ENCODE results near the gene ITPRID2. TPM values are rescaled to one million over a fixed set of nuclear protein-coding genes. Genes with fewer than 3 reads are reported as not detected.
A peak's percentile ranks its signal among the peaks of the same experiment; 100 is the strongest.
"Not testable (repeated sequence)": the region's sequence is repeated elsewhere in the genome, so short reads cannot be mapped to it uniquely, and the experiment has no call there.

Gene ITPRID2
- total RNA-seq, 1 donor from 2014 or later = 122 TPM

DNA sequence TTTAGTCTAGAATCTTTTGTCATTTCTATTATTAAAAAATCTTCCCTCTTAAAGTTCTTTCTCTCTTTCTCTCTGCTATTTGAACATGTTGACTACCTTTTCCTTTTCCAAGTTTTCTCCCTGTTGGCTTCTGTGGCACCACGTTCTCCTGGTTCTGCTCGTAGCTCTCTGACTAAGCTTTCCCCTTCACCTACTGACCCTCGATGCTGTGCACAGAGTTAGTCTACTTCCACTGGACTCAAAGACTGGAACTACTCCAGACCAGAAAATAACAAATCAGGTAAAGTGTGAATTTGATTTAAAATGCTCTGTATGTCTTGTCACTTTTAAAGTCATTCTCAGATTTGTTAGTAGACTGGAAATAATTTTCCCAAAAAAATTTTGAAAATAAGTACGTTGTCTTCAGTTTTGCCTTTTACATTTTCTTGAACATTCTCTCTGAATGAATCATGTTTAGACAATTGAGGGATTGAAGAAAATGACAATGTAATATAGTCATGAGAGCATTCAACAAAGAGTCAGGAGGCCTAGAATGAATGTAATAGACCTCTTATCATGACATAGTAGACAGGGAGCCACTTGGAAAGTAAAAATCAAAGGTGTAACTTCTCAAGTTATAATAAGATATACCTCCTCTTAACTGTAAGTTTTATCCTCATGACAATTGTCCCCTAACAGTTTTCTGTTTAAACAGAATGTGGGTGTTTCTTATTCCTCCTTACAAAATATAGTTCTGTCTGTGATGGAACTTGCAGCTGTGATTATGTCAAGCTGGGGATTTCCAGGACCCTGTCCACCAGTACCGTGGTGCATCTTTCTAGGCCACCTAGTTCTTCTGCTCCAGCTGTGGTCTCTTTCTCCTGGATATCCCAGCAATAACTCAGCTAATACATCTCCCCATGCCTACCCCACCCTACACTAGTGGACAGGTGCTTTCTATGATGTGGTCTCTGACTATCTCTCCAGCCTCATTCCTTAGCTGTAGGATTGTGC, 25.5 kb downstream of the ITPRID2 start:
- DNase-seq = no peak

GRCh38 chr2:181918188-181918587, 26.7 kb downstream of the ITPRID2 start:
- no peak for DNase-seq

DNA sequence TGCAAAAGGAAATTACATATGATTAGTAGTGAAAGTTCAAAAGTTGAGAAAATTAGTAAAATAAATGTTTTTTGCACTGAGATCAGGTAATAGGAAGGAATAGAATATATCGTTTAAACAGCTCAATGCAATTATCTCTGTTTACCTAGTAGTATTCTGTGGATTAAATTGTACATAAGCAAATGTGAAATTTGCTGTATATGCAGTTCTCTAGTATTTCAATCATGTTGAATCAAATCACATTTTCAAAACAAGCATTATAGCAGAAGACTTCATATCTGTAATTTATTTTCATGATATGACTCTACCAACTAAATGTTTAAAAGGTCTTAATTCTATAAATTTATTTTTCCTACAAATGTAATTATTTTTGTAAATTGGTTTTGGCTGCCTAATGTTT, 31.6 kb downstream of the ITPRID2 start:
- DNase-seq = no peak

DNA sequence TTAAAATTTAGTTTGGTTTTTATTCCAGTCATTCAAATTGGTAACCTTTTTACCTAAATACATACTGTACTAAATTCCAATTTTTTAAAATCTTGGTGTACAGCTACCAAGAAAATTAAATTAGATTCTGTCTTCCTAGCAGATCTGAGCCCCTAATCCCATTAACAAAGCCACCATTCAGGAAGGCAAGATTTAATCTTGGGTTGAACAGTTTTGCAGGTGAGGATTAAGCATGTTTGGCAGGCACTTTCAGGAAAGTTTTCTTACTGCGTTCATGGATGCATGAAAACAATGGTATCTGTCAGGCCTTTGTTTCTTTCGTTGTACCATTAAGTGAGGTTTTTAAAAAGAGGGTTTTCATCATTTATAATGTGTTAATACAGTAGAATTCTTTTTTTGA, 32.8 kb downstream of the ITPRID2 start:
- no peak for DNase-seq

DNA sequence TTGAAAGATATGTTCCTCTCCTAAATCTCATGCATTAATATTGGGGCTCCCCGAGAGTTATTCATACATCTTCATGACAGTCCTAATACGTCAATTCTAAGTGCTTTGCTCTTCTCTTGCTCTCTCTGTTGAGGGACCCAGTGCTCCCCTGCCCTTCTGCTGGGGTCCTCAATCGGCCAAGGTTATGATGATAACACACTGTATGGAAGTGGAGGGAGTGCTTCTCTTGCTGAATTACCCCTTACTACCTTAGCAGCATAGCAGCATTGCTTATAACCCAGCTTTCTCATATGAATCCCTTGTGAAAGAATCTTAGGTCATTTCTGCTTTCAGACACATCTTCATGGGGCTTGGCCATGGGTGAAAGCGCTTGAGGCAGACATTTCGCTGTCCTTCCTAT, 43.2 kb downstream of the ITPRID2 start:
- no peak for DNase-seq

GRCh38 chr2:181937473-181937872, 45.9 kb downstream of the ITPRID2 start:
- no peak for DNase-seq

- DNase-seq = no peak
These were observed 52.0 kb downstream of the ITPRID2 start for GRCh38 chr2:181943411-181944124.

- DNase-seq = no peak
These were observed 52.8 kb downstream of the ITPRID2 start for GRCh38 chr2:181944164-181944913.

DNA sequence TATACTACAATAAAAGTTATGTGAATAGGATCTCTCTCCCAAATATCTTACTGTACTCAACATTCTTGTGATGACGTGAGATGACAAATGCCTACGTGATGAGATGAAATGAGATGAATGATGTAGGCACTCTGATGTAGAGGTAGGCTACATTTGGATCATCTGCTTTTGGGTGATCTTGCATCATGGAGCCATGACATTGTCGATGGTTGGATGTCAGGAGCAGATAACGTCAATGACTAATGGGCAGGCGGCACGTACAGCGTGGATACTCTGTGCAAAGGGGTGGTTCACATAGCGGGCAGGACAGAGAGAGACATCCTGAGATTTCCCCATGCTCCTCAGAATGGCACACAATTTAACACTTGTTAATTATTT, 53.4 kb downstream of the ITPRID2 start:
- DNase-seq = no peak

DNA sequence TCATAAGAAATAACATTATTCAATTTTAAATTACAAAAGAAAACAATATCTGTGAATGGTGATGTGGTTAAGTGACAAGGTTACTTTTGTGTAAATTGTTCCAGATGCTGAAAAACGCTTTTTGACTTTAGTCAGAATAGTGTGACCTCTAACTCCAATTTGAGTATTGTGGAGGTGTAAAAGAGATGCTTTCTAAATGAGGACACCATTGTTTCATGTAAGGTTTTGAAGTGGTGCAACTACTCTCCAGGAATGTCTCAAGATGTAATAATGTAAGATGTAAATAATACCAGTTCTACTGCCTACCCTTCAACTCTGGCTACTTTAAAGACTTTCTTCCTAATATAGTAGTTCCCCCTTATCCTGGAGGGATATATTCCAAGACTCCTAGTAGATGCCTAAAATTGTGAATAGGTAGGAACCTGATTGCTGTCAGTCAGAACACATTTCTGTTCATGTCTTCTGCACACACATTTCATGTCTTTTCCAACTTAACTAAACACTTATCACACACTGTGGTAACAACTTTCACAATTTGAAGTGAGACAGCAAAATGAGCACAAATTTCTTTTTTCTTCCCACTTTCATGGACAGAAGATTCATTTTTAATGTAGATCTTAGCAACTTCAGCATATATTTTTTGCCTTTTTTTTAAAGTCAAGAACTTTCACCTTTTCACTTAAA, 55.1 kb downstream of the ITPRID2 start:
- DNase-seq = no peak

DNA sequence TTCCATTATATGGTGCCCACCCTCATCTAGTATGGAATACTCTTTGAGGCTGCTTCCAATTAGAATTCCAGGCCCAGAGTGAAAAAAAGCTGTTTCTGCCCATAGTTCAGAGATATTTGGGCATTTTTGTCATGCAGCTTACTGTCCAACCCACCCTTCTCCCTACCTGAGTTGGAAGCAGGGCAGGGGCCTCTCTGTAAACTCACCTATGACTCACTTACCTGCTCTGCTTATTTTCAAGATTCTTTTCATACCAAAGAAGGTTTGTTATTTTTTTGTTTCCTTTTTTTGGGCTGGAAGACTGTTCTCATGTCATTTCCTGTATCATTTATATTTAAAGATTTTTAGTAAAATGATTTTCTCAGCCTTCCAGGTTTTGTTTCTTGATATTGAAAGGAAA, 55.7 kb downstream of the ITPRID2 start:
- no peak for DNase-seq

GRCh38 chr2:181948227-181948626, 56.7 kb downstream of the ITPRID2 start:
- no peak for DNase-seq

DNA sequence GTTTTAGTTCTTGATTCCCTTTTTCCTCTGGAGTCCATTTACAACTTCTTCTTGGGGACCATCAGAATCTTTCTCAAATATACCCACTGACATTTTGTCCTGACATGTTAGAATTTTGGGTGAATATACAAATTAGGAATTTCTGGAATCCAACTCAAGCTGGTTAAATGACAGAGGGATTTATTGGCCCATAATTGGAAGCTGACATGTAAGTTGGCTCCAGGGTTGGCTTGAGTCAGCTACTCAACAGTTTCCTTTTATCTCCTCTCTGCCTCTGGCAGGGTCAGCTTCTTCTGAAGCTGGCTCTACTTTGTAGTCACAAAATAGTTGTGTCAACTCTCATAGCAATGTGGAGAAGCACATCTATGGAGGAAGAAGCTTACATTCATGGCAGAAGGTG, 57.5 kb downstream of the ITPRID2 start:
- no peak for DNase-seq

- no peak for DNase-seq
These were observed 61.1 kb downstream of the ITPRID2 start for GRCh38 chr2:181952404-181953226.

DNA sequence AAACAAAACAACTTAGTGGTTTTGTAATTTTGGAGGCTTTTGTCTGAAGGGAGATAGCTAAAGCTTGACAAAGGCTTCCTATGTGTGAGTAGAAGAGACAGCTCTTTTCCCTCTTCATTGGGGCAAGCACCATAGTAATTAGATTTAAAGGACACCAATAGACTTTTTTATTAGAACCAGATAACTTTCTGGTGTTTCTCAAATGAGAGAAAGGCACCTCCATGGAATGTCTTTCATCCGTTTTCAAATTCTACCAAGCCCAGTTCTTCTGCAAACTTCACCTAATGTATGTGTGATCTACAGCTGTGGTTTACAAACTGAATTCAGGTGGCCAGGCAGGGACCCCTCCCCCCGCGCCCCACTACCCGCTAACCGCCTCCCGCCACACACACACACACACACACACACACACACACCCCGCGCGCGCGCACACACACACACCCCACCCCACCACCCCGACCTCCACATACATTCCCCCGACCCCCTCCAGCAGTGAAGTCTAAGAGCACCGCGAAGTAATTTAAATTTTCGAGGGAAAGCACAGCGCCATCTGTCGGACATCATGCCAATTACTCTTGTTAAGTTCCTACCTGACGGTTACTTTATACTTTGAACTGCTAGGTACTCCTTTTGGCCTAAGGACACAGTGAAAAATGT, 62.5 kb downstream of the ITPRID2 start:
- peak; percentile 49 for DNase-seq

DNA sequence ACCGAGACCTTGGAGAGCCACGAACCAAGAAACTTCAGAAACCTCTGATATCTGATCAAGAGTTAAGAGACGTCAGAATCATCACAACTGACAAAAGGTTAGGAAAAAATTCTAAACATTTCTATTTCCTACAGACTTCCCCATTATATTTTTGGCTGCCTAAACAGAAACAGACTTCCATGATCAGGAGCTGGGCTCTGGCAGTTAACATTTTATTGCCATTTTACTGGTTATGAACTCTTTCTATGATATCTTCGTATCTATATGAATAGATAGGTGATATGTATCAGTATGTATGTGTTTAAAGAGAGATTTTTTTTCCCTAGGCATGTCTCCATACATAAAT, 63.0 kb downstream of the ITPRID2 start:
- no peak for DNase-seq

- no peak for DNase-seq
These were observed 63.5 kb downstream of the ITPRID2 start for GRCh38 chr2:181955010-181955409.

GRCh38 chr2:181955866-181956265, 64.3 kb downstream of the ITPRID2 start:
- not testable (repeated sequence) for DNase-seq

DNA sequence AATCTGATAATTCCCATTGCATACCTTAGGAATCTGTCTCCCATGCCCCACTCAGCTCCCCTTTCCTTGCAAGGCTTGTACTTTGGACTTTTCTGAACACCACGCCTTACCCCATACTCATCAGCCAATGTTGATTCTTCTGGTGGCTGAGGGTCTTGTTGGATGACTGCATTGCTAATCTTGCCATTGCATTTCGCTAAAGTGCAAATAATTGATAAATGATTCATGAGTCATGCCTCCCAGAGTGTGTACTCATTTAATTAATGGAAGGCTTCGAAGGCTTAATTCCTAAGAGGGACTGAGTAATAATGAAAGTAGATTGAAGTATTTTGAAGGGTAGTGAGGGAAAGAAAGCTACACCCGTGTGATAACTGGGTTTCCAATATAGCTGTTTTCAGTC, 66.1 kb downstream of the ITPRID2 start:
- DNase-seq = no peak

- DNase-seq = no peak
These were observed 67.2 kb downstream of the ITPRID2 start for GRCh38 chr2:181958726-181959125.

DNA sequence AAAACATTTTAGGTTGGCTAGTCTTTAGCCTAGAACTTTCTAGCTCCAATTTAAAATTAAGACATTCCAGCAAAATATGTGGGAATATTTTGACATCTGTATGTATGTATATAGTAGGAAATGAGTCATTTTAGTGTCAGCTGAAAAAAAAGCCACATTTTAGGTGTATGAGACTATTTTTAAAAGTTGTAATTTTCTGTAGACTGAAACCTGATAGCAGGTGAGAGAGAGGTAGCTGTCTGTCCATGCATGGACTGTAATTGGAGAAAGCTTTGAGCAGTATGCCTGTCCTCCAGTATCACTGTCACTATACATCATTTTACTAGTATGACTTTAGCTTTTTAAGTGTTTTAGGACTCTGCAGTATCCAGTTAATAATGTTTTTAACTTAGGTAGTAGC, 68.0 kb downstream of the ITPRID2 start:
- no peak for DNase-seq
